Fibroblast of skin of left biceps (primary cell): ENCODE results near the gene SMPD3.

Experiments used
- DNase-seq, 2 experiments: peaks; one replicate each; pipeline ENCODE4 v3.0.0-alpha.2; 2013; ENCODE audit warnings: low read depth in 2 of 2

The SMPD3 gene

GRCh38 chr16:68383858-68384257 is 64.5 kb downstream of the SMPD3 start:
- no peak for DNase-seq

DNA sequence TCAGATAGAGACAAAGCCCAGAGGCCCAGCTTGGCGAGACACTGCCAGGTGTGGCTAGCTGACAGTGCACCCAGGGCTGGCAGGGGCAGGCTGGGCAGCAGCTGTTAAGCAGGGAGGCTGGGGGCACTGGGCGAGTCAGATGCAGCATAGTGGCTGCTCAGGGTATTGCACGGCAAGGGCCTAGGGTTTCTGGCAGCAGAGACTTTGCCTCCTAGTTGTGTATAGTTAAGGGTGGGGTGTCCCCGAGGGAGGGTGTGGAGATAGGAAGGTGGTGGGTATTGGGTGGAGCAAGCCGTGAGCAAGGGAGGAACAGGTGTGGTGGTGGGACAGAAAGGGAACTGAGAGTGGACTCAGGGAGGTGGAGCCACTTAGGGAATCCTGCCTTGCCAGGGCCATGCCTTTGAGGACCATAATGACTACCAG is 66.0 kb downstream of the SMPD3 start:
- DNase-seq: no peak

DNA sequence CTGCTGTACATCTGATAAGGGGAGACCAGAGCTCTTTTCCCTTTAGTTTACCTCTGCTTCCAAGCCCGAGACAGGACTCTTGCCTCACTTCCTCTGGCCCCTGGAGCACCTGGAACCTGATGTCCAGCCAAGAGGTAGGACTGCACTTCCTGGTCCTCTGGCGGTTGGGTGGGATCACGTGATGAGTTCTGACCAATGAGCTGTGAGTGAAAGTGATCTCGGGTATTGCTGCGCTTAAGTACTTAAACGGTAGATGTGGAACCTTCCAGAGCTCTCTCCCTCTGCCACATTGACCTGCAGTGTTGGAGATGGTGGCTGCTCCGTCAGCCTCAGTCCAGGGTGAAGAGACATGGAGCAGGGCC is 67.0 kb downstream of the SMPD3 start:
- DNase-seq: no peak

DNA sequence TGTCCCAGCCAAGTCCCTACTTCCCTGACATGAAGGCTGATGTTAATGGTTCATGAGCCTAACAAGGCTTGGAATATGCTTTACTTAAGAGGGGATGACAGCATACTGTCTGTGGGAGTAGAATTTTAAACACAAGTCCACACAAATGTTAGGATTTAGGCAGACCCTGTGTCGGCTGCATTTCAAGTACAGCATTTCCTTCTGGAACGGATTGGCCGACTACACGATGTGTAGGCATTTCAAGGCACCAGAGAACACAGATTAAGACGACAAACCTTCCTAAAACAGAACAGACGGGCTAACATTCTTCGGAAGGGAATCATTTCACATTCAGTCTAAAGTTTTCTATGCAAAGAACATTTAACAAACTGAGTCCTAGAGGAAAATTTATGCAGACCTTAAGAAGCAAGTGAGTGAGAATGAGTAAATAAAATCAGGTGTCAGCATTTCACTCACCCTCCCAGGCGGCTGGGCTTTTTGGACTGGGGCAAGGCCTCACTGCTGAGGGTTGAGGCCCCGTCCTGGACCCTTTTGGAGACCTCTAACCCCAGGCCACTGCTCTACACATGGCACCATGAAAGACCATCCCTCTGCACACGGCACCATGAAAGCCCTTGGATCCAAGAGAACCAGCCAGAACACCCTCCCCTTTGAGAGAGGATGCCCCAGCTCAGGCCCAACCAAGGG is 67.5 kb downstream of the SMPD3 start:
- DNase-seq: no peak

- DNase-seq: no peak
Observed at GRCh38 chr16:68380348-68380670, 68.0 kb downstream of the SMPD3 start.

DNA sequence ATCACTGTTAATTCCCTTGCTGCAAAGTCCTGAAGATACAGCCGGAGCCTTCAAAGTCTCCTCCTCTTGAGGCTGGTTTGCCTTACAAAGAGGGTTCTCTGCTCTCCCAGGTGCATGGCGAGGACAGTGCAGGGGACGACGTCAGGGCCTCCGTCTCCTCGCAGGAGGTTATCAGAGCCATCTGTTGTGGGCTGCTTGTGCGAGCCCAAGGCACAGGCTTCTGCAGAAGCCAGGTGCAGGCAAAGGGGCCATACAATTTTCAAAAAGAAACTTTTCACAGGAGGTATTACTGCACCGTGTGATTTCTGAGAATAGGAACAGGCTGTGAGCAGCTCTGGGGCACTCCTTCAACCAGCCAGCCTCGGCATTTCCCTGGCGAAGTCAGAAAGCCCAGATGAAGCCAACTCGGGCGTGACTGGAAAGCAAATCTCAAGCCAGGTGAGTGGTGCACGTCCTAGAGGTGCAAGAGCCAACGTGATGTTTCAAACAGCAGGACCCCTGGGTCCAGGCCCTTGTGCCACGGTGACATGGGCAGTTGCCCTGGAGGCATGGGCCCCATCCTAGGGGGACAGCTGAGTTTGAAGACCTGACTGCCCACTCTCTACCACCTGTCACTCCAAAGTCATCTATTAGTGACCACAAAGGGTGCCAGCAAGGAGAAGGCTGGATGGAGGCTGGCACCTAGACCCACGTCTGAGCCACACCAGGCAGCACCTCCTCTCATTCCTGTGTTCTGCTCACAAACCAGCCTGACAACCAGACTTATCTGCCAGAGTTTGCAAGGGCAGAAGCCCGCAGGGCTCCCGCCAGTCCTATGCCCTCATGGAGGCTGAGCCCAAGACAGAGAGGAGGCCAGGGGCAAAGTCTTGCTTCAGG is 68.6 kb downstream of the SMPD3 start:
- no peak for DNase-seq

- no peak for DNase-seq
Observed at GRCh38 chr16:68378436-68379415, 69.6 kb downstream of the SMPD3 start.

GRCh38 chr16:68377667-68378393 is 70.5 kb downstream of the SMPD3 start:
- DNase-seq: no peak

DNA sequence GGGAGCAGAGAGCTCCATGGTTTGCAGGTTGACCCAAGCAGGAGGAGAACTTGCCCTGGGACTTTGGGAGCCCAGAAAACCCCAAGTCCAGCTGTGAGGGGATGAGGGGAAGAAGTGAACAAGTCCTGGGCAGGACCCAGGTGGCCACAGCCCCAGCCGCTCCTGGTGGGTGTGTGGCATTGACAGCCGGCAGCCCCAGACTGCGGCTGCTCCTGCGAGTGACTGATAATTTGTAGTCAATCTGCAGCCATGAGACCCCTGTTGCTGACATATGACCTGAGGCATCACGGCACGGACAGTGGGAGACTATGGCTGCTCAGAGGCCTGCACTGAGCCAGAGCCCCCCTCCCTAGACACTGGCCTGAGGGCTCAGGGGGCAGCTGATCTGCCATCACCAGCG is 71.1 kb downstream of the SMPD3 start:
- DNase-seq: no peak

- no peak for DNase-seq
Observed at GRCh38 chr16:68376590-68376989, 71.7 kb downstream of the SMPD3 start.

DNA sequence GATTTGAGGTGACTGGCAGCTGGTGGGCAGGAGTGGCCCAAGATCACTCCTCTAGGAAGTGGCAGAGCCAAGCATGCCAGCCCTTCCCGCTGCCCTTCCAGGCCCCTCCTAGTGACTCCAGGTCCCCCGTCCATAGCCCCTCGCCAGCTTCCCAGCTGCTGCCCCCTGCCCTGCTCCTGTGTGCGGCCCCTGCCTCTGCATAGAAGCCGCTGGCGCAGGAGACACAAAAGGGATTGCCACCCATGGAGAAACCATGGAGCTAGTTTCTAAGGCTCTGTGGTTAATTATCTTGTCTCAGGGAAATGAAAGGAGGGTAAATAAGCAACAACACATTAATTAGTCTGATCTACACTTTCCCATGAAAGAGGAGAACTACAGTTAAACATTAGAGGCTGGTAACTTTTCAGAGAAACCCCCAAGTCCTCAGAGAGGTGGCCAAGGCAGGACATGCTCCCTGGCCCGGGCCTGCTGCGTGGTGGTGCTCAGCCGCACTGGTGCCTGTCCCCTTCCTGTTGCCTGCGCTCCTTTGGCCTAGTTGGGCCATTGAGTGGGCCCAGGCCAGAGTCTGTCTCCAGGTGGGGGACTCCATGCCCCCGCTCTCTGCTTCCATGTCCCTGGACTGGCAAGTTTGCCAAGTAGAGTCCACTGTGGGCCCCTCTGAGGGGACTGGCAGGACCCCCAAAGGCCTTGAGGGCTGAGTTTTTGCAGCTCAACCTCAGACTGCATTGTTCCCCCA is 72.3 kb downstream of the SMPD3 start:
- no peak for DNase-seq

DNA sequence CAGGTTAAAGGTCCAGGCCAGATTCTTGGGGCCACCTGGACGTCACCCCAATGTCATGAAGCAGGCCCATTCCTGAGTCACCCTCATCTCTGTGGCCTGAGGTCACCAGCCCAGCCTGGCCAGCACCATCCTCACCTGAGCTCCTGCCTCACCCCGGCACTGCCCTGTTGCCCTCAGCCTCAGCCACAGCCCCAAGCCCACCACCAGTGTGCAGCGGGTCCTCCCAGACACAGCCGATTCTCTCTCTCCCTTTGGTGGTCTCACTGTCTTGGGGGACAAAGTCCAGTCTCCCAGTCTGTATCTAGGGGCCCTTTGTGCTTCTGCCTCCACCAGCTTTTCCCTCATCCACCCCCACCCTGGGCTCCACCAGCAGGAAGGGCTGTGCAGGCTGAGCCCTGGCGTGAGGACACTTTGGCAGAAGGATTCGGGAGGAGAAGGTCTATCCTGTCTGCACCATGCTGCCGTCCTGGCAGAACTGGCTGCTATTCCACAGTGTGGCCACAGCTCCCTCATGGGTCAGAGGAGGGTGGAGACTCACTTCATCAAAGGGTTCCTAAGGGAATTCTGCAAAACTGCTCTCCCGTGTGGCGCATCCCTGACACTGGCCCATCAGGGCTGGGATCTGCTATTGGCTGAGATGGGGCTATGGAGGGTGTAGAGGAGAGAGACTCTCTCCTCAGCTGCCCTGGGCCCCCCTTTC is 73.2 kb downstream of the SMPD3 start:
- no peak for DNase-seq

GRCh38 chr16:68374246-68374805 is 74.0 kb downstream of the SMPD3 start:
- no peak for DNase-seq

GRCh38 chr16:68373528-68374245 is 74.6 kb downstream of the SMPD3 start:
- DNase-seq: no peak

GRCh38 chr16:68372806-68373205 is 75.5 kb downstream of the SMPD3 start:
- no peak for DNase-seq

- DNase-seq: no peak
Observed at GRCh38 chr16:68372381-68372720, 76.0 kb downstream of the SMPD3 start.

DNA sequence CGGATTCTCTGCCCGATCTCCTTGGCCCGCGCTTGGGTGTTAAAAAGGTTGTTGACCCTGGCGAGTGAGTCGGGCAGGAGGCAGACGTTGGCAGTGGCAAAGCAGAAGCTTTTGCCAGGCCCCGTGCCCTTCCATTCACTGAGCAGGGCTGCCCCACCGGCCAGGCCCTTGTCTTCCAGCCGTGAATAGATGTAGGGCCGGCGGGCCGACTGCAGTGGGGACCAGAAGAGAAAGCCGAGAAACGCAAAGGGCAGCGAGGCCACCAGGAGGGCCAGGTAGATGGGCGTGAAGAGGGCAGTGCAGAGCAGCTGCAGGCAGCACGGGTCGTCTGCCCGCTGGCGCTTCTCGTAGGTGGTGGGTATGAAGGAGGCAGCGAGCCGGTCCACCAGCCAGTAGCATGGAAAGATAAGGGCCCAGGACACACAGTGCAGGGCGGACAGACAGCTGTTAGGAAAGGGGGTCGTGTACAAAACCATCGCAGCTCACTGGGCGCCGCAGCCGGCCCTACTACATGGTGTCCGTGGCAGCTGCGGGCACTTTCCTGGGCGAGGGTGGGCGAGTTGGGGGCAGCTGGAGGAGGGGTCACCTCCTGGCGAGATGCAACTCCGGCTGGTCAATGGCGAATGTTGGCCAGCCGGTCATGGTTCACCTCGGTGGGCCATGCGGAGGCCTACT is 76.5 kb downstream of the SMPD3 start:
- no peak for DNase-seq

DNA sequence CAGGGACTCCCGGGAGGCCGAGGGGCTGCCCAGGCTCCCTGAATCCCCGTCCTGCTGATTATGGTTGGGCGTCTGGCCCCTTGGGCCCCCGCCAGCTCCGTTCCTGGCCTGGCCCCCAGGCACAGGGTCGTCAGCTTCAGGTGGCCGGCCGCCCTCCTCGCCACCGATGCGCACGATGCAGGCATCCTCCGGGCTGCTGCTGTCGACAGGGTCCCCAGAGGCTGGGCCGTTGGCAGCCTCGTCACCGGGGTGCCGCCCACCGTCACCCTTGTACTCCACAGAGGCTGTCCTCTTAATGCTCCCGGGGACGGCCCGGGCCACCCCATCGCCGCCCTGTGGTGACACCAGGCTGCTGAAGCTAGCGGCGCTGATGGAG is 77.0 kb downstream of the SMPD3 start:
- DNase-seq: no peak
